Activated CD4-positive, alpha-beta T cell treated with anti-CD3 and anti-CD28 coated beads, Interleukin-2, Interleukin-6, amounts not matched to agents 100 ng/mL and 50 ng/mL, durations not matched to agents 16 hours and 8 hours (primary cell): ENCODE data around the gene PNISR.
"Not testable (repeated sequence)": the region's sequence is repeated elsewhere in the genome, so short reads cannot be mapped to it uniquely, and the experiment has no call there.

ENCODE experiments used
- DNase-seq: peaks from one replicate; pipeline ENCODE4 v3.0.0-alpha.2; 2020

PNISR gene, protein sequence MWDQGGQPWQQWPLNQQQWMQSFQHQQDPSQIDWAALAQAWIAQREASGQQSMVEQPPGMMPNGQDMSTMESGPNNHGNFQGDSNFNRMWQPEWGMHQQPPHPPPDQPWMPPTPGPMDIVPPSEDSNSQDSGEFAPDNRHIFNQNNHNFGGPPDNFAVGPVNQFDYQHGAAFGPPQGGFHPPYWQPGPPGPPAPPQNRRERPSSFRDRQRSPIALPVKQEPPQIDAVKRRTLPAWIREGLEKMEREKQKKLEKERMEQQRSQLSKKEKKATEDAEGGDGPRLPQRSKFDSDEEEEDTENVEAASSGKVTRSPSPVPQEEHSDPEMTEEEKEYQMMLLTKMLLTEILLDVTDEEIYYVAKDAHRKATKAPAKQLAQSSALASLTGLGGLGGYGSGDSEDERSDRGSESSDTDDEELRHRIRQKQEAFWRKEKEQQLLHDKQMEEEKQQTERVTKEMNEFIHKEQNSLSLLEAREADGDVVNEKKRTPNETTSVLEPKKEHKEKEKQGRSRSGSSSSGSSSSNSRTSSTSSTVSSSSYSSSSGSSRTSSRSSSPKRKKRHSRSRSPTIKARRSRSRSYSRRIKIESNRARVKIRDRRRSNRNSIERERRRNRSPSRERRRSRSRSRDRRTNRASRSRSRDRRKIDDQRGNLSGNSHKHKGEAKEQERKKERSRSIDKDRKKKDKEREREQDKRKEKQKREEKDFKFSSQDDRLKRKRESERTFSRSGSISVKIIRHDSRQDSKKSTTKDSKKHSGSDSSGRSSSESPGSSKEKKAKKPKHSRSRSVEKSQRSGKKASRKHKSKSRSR

DNA sequence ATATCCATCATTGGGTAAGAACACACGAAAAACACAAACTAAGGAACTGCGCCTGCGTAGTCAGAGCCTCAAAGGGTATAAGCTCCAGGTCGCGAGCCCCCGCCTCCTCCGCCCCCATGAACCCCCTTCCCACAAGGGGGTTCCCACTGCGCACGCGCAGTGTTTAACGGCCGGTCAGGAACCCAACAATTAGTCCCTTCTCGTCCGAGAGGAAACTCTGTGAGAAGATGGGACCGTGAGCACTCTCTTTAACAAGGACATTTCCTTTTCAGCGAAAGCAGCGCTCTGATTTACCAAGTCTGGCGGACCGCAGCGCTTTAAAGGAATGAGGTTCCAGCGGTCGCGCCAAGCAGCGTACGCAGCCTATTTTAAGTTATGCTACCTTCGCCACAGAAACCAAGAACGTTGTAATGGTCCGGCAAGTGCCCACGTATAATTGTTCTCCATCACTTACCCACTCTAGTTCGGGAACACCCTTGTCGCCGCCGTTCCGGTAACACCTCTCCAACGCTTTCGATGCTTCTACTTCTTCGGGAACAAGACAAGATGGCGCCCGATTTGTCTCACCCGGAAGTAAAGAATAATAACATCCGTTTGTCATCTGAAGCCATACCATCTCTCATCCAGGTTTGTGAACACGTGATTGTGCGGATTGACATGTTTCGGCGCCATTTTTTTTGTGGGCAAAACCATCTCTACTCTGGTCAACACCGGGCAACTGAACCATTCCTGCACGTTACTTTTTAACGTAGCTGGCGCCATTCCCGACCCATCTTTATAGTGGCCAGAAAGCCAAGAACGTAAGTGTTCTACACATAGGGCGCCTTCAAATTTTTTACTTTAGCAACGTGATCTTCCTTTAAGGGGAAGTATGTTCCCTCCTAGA, at the start of gene PNISR:
Gene PNISR (minus strand): TSS at position 548 of the 886 bp plus-strand sequence. CDS start 10,649 bp downstream, outside the sequence.
- peak; percentile 94 for DNase-seq

DNA sequence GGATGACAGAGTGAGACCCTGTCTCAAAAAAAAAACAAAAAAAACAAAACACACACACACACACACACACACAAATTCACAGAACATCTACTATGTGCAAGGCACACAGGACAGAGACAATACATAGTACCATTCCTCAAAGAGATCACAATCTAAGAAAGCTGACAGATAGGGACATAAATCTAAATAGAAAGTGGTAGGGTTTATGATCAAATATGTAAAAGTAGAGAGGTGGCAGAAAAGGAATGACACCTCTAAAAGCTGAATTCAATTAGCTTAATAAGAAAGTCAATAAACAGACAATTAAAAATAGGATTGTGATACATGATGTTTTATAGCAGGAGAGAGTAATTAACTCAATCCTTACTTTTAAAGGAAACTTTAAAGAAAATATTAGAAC, 48.6 kb upstream of the PNISR start:
- DNase-seq: no peak

DNA sequence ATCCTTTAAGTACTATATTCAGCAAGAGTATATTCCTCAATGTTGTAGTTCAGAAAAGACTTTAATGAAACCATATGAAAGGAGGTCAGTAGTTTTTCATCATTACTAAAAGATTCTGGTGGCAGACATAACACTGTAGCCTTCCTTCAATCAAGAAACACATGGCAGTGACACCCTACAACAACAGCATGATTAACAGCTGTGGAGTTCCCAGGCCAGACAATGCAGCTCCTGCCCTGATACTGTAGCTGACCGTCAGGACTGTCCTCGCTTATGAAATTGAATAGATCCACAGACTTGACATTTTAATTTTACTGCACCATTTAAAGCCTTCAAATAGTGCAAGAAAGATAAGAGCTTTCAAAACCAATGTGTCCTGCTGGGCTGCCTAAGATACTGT, 46.5 kb upstream of the PNISR start:
- no peak for DNase-seq

DNA sequence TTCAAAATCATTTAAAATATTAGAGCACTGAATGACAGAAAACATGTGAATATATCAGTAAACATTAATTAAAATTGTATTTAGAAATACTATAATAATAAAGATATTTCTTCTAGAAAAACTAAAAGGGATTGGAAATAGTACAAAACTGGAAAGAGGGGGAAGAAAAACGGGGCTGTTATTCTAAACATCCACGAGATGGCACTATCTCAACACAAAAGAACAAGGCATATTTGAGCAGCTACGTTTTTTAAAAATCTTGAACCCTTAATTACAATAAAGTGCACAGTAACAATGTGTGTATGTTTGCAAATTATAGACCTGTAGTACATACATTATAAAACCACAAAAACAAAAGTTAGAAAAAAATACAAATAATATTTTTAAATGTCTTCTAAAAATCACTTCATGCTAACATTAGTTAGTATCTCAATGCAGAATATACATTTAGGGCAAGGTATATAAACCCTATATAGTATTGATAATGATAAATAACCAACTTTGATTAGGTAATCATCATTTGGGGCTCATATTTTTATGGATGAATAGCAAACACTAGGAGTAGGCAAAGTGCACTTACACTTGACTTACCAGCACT, 42.5 kb upstream of the PNISR start:
- DNase-seq: peak; percentile 31

DNA sequence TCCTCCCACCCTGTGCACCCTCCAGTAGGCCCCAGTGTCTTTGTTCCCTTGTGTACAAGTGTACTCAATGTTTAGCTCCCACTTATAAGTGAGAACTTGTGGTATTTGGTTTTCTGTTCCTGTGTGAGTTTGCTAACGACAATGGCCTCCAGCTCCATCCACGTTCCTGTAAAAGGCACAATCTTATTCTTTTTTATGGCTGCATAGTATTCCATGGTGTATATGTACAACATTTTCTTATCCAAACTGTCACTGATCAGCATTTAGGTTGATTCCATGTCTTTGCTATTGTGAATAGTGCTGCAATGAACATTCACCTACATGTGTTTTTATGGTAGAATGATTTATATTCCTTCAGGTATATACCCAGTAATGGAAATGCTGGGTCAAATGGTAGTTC, 34.0 kb upstream of the PNISR start:
- DNase-seq: not testable (repeated sequence)

DNA sequence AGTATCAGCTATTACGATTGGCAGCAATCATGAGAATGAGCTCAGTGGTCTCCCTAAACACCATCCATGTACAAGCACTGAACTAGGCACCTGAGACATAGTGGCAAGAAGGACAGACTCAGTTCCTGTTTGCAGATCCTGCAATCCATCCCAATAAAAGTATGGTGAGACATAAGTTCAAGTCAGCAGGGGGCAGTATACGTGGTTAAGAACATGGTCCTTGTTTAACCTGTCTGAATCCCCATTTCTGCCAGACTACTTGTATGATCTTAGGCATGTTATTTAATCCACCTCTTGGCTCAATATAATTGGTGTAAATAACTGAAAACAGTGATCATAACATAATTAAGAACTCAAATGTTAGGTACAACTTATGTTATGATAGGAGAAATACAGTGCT, 33.2 kb upstream of the PNISR start:
- peak; percentile 41 for DNase-seq

DNA sequence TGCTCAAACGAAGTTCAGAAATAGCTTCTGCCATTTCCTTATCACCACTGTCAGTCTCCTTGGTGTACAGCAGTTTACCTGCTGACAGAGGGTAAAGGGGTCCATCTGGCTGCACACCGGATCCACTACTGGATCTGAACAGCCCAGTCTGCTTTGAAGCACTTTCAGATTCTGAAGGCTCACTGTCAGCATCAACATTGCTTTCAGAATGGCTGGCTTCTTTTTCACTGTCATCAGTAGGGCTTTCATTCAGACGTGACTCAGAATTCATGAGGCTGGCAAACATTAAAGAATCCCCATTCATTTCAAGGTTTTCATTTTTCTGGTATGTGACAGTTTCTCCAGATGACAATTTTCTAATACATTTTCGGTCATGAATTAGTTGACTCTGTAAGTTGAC, 21.0 kb upstream of the PNISR start:
- peak; percentile 32 for DNase-seq

DNA sequence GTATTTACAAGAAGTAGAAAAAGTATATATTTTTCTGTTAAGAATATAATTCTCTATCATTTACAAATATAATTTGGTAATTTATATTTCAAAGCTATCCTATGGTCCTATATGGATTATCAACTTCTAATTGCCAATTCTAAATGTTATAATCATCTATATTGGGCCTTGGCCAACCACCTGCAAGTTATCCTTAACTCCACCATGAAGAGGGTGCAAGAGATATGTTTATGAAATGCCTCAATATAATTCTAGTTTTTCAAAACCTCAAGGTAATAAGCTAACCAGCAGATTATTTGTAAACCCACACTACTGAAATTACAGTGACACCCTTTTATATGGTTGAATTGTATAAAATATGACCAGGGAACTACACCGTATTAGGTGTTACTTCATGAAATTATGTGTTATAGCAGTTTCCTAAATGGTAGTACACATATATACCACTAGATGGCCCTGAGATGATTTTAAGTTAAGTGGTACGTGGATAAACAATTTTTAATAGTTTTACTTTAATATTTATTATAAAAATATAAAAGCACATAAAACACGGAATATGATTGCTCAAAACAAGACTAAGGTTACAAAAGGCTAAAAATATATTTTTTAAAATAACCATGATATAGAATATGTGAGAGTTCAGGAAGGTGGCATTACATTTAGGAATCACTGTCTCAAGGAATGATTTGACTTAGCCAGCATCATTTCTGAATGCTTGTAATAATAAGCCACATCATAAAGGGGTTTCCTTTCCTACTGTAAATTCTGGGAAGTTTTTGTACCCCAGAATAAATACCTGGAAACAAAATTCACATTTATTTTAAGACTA, 9.8 kb upstream of the PNISR start:
- DNase-seq: peak; percentile 27

DNA sequence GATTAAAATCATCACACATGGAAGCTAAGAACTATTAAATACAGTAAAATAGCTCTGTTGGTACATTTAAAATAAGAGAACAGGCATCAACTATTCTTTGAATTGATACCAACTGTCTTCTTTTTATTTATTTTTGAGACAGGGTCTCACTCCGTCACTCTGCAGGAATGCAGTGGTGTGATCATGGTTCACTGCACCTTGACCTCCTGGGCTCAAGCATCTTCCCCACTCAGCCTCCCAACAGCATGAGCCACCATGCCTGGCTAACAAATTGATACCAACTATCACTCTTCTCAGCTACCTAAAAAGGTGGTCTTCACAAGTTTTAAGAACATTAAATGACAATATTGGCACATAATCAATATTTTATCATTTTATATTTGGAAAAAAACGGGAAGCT, 7.8 kb upstream of the PNISR start:
- no peak for DNase-seq

DNA sequence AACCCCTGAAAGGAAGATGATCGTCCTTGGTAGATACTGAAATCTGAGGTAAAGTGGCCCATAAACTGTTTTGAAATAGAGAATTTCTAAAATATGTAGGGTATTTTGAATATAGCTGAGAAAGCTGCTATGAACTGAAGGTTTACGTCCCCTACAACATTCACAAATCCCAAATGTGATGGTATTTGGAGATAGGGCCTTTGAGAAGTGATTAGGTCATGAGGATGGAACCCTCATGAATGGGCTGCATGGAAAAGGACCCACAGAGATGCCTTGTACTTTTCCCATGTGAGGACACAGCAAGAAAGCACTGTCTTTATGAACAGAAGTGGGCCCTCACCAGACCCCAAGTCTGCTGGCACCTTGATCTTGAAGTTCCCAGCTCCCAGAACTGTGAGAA, 6.8 kb upstream of the PNISR start:
- no peak for DNase-seq

DNA sequence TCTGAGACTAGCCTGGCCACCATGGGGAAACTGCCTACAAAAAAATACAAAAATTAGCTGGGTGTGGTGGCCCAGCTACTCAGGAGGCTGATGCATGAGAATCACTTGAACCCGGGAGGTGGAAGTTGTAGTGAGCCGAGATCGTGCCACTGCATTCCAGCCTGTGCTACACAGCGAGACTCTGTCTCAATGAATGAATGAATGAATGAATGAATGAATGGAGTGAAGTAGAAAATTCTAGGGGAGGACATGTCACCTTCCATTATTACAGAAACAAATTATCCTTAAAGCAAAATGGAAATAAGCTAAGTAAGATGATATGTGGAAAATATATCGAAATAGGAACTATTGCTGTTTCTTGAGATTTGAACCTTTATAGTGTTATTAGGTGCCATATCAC, 2.9 kb upstream of the PNISR start:
- no peak for DNase-seq

DNA sequence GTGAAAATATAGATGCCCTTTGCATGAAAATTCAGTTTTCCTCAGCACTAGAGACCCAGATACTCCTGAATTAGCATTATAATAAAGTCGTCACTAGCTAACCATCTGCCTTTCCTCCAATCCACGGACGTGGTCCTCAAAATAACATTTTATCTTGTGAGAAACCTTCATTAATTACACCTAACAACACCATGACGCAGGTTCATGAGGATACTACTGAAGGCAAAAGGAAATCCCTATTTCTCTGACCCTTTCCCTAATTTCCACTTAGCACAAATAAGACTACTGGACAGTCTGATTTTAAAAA, 1.3 kb upstream of the PNISR start:
- no peak for DNase-seq

DNA sequence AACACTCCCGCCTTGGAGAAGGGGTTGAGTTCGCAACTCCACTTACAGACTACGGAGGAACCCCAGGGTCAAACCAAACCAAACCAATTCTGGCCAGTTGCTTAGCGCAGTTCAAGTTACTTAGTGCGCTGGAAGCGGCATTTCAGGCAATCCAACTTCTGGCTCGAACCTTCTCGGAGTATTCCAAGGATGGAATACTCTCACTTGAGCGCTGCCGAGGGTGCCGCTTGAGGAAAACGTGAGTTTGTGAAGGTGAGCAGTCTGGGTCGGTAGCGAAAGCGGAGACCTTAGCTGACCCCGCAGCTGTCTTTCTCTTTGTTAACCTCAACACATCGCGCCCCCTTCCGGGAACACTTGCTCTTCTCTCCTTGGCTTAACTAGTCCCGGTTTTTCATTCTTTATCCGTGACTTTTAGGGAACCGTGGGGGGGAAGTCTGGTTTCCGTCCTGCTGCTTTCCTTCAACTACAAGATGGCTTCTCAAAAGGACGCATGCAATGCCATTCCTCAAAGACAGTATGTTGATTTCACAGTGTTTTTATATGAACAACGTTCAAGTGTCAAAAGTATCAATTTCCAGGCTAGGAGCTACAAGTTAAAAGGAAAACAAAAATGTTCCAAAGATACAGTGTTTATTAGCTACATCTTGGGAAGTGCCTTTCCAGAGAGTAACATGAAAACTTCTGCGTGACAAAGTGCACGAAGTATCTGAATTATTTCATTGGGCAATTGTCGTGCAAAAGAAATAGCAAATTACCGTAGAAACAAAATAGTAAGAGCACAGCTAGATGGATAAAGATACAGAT, 741 bp upstream of the PNISR start:
- peak; percentile 75 for DNase-seq

DNA sequence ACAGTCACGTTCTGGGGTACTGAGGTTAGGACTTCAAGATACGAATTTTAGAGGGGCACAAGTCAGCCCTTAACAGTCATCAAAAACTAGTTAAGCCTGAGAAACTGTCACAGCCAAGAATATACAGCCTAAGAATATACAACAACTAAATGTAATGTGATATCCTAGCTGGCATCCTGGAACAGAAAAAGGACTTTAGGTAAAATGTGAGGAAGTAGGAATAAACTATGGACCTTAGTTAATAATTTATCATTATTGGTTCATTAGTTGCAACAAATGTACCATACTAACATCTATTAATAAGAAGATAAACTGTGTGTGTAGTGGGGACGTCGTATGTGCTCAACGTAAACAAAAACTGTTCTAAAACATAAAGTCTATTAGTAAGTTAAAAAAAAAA, 1.1 kb downstream of the PNISR start:
- no peak for DNase-seq

DNA sequence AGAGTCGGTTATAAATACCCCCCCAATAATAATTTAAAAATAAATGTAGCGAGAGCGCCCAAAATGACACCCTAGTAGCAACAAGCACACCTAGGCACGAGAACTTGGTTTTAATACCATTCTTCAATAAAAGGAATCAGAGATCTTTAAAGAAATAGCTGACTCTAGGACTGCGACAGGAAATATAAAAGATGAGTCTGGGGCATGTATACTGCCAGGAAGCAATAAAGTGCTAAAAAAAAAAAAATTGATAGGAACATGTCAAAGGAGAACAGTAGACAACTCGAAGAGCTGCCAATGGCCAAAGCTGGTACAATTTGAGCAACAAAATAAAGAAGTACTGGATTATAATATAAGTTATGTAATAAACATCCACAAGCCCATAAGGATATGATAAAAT, 2.2 kb downstream of the PNISR start:
- DNase-seq: no peak

DNA sequence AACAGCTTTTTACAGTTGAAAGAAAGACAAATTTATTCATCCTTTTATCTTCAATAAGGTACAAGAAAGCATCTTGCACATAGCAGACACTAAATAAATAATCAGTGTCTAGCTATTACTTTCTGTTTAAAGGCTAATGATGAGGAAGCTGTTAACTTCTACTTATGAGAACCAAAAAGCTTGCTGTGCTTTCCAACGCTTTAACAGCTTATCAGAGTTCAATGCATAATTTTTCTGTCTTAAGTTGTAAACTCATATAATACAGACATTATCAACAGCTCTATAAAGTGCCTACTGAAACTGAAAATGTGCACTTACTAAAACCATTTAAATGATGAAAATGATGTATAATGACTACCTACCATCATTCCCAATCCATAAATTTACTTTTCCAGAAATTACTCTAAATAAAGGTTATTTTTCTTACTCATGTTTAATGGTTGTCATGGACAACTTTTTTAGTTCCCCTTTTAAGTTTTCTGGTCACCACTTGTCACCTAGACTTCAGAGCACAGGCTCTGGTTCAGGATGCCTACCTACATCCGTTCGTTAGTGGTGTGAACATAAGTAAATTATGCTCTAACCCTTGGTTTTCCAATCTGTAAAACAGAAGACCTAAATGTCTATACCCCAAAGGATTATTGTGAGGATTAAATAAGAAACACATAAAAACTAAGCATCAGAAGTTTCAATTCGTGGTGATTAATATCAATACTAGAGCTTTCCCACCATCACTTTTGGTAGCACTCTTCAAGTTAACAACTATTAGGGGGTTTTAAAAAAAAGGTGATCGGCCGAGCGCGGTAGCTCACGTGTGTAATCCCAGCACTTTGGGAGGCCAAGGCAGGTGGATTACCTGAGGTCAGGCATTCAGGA, 8.0 kb downstream of the PNISR start:
- DNase-seq: peak; percentile 7

DNA sequence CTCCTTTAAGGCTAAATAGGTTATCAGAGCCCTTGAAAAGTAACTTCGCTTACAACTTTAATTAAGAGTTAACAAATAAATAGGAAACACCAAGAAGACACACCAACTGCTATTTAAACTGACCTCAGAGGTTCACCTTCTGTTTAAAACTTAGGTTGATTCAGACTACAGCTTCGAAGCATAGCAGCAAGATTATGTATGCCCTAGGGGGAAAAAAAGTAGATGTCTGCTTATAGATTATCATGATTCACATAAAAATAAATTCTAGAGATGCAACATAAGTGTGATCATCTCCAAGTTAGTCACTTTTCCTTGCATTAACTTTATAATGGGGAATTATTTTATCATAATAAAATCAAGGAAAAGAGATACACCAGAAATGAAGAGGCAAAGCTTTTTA, 8.9 kb downstream of the PNISR start:
- DNase-seq: no peak

DNA sequence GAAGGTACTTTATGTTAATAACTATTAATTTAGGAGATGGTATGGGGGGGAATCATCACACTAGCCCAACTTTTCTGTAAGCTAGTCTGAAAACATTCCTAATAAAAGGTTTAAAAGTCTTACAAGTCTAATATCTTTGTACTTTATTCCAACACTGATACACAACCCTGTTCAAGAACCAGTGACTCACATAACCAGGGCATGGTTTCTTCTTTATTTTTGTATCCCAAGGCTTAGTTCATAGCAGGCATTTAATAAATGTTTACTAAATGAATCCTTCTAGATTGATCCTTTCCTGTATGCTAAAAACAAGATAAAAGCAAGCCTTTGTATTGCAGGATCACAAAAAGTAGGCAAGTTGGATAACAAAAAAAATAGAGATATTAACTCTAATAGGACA, 9.7 kb downstream of the PNISR start:
- DNase-seq: no peak

DNA sequence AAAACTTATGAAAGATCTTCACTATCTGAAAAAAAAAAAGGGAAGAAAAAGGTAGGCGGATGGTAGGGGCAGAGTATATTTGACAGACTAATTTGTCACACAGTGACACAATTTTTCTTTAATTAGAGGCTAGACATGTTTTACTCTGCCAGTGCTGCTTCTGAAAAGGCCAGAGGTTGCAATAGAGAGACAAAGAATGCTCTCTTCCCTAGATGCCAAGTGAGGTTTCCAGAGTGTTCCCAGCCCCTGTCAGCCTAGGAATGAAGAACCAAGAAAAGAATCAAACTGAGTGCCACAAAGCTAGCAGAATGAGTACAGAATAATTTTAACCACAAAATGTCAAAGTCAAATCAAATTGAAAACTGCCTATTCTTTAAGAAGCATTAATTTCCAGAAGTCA, 13.0 kb downstream of the PNISR start:
- DNase-seq: no peak

DNA sequence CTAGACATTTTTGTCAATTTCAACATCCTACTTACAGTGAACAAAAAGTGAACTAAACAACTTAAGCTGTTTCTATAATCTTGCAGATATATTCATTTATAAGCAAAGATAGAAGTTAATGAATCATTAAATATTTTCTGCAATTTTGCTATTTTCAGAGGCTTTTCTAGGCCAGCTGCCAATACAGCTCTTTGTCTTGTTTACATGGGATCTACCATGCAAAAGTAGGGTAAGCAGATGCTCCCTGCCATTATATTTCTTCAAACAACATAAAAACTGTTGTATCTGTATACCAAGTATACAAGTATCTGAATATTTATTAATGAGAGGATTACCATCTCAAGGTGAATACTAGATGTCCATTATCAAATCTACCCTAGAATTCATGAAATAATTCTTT, 15.4 kb downstream of the PNISR start:
- no peak for DNase-seq
